Stimulated activated CD4-positive, alpha-beta T cell treated with anti-CD3 and anti-CD28 coated beads, TNF-alpha, amount 100 ng/mL, for 4 hours (primary cell): ENCODE measurements around the gene CRY1.
"Not testable (repeated sequence)": the region's sequence is repeated elsewhere in the genome, so short reads cannot be mapped to it uniquely, and the experiment has no call there.

Experiments
- DNase-seq, 3 experiments: peaks; one replicate each; pipeline ENCODE4 v3.0.0-alpha.2; 2020; ENCODE audit warnings: low read depth in 3 of 3

The CRY1 gene

GRCh38 chr12:107066691-107067090 lies 26.7 kb downstream of the CRY1 start:
- DNase-seq: no peak

- no peak for DNase-seq
These were observed 28.7 kb downstream of the CRY1 start for GRCh38 chr12:107064687-107065086.

GRCh38 chr12:107064243-107064642 lies 29.1 kb downstream of the CRY1 start:
- DNase-seq: no peak

GRCh38 chr12:107058190-107058589 lies 35.2 kb downstream of the CRY1 start:
- no peak for DNase-seq

- DNase-seq: no peak
These were observed 36.1 kb downstream of the CRY1 start for GRCh38 chr12:107057071-107057834.

GRCh38 chr12:107053709-107054108 lies 39.6 kb downstream of the CRY1 start:
- no peak for DNase-seq

GRCh38 chr12:107045186-107045585 lies 48.2 kb downstream of the CRY1 start:
- no peak for DNase-seq

GRCh38 chr12:107042801-107043200 lies 50.5 kb downstream of the CRY1 start:
- DNase-seq: no peak

GRCh38 chr12:107035733-107036132 lies 57.6 kb downstream of the CRY1 start:
- no peak for DNase-seq

GRCh38 chr12:107033758-107034739 lies 59.3 kb downstream of the CRY1 start:
- no peak for DNase-seq

GRCh38 chr12:107032266-107032665 lies 61.1 kb downstream of the CRY1 start:
- no peak for DNase-seq

GRCh38 chr12:107031061-107031460 lies 62.3 kb downstream of the CRY1 start:
- DNase-seq: no peak

GRCh38 chr12:107029081-107029480 lies 64.3 kb downstream of the CRY1 start:
- DNase-seq: no peak

- DNase-seq: no peak
These were observed 65.7 kb downstream of the CRY1 start for GRCh38 chr12:107027636-107028053.

- DNase-seq: no peak
These were observed 66.3 kb downstream of the CRY1 start for GRCh38 chr12:107026806-107027635.

- not testable (repeated sequence) for DNase-seq
These were observed 67.0 kb downstream of the CRY1 start for GRCh38 chr12:107026356-107026755.

- DNase-seq: no peak
These were observed 67.7 kb downstream of the CRY1 start for GRCh38 chr12:107025671-107026070.

GRCh38 chr12:107019546-107019945 lies 73.8 kb downstream of the CRY1 start:
- DNase-seq: no peak

GRCh38 chr12:107017042-107017441 lies 76.3 kb downstream of the CRY1 start:
- no peak for DNase-seq

- no peak for DNase-seq
These were observed 79.3 kb downstream of the CRY1 start for GRCh38 chr12:107014055-107014454.

- DNase-seq: no peak
These were observed 80.5 kb downstream of the CRY1 start for GRCh38 chr12:107012736-107013425.
